ENCODE measurements around the gene MICB.

GRCh38 chr6:31532644-31533454 lies 34.9 kb downstream of the MICB start:
- TF ChIP-seq ZBTB33 (IDR thresholded peaks at IDR 0.05) (no peak), ATF3 (IDR thresholded peaks at IDR 0.05) (no peak), CTCF (IDR thresholded peaks at IDR 0.05; ENCODE audit: low read depth, low read length, missing input control) (no peak), EGR1 (IDR thresholded peaks at IDR 0.05; ENCODE audit: low read depth in 2 of 2) (no peak), REST (IDR thresholded peaks at IDR 0.05) (no peak), JUND (IDR thresholded peaks at IDR 0.05) (no peak)
